Colonic mucosa (tissue), 4 donors: ENCODE data around the gene FYCO1. TPM values are rescaled to one million over a fixed set of nuclear protein-coding genes. Genes with fewer than 3 reads are reported as not detected.

Experiments
- DNase-seq: peaks from one replicate; pipeline ENCODE4 v3.0.0-alpha.2; 2020
- H3K27ac ChIP-seq: fragments of 200-600 bp; one replicate; pipeline ENCODE4 v1.8.0; 2021
- H3K27me3 ChIP-seq: fragments of 200-600 bp; one replicate; pipeline ENCODE4 v1.8.0; 2021
- H3K36me3 ChIP-seq: fragments of 200-600 bp; one replicate; pipeline ENCODE4 v1.8.0; 2021
- H3K4me1 ChIP-seq: fragments of 200-600 bp; one replicate; pipeline ENCODE4 v1.8.0; 2021; ENCODE audit warnings: mild to moderate bottlenecking
- H3K4me3 ChIP-seq: fragments of 200-600 bp; one replicate; pipeline ENCODE4 v1.8.0; 2021
- H3K9ac ChIP-seq, 2 donors: one replicate each; pipeline ENCODE4 v1.7.0; 2013; ENCODE audit warnings: control low read depth in 2 of 2, low read depth in 2 of 2, low read length in 2 of 2
- H3K9me3 ChIP-seq: fragments of 200-600 bp; one replicate; pipeline ENCODE4 v1.8.0; 2021
- CTCF ChIP-seq: fragments of 200-600 bp; IDR thresholded peaks from one replicate; pipeline ENCODE4 v1.8.0; 2022; ENCODE audit warnings: antibody characterized with exemption, mild to moderate bottlenecking
- intact Hi-C: fragments of 100-400 bp; cut with DNase I; formaldehyde crosslinking; loops from one replicate; pipeline ENCODE4 v1.14.1; 2022
- total RNA-seq, 2 donors: library from RNA; stranded (reverse); fragmentation: NEBNext Ultra II Directional in 1 of 2; extraction: Animal tissue kit (Norgen Biotek cat#: 25700) in 1 of 2; gene quantifications; one replicate each; pipeline ENCODE4 v1.2.1, GENCODE V29; 2021
- donor health status: healthy.
- donor health status: DM: no; HTN: no; CAD: no.
- donor health status: DM: no; HTN: no; CAD: no.

Gene FYCO1
- total RNA-seq, 2 donors from 2014 or later = 21.7 to 30.8 TPM

GRCh38 chr3:45871780-45872179 lies 123.8 kb downstream of the FYCO1 start:
- TF ChIP-seq CTCF = no peak
- Histone ChIP-seq H3K9ac (no peak overlapping the region), H3K27ac (no peak overlapping the region), H3K4me3 (no peak overlapping the region), H3K36me3 (no peaks in the 10 kb centered on the region), H3K9me3 (no peaks in the 10 kb centered on the region), H3K27me3 (no peaks in the 10 kb centered on the region), H3K4me1 (no peaks in the 10 kb centered on the region)
- intact Hi-C loops = no loop called here
- no peak for DNase-seq

- Histone ChIP-seq H3K9ac (no peak overlapping the region), H3K9me3 (no peaks in the 10 kb centered on the region), H3K27ac (no peak overlapping the region), H3K36me3 (no peaks in the 10 kb centered on the region), H3K4me3 (no peak overlapping the region), H3K4me1 (no peaks in the 10 kb centered on the region), H3K27me3 (no peaks in the 10 kb centered on the region)
- DNase-seq = no peak
- intact Hi-C loops = no loop called here
- no peak for TF ChIP-seq CTCF
These were observed 125.5 kb downstream of the FYCO1 start for GRCh38 chr3:45870099-45870498.

- Histone ChIP-seq H3K9ac (no peak overlapping the region), H3K27me3 (no peaks in the 10 kb centered on the region), H3K4me3 (no peak overlapping the region), H3K9me3 (no peaks in the 10 kb centered on the region), H3K4me1 (no peaks in the 10 kb centered on the region), H3K36me3 (no peaks in the 10 kb centered on the region), H3K27ac (no peak overlapping the region)
- no peak for TF ChIP-seq CTCF
- DNase-seq = no peak
- intact Hi-C loops = no loop called here
These were observed 126.0 kb downstream of the FYCO1 start for GRCh38 chr3:45869638-45870037.

- H3K36me3 ChIP-seq = no peaks in the 10 kb centered on the region
- H3K9me3 ChIP-seq = no peaks in the 10 kb centered on the region
- DNase-seq = no peak
- no peaks in the 10 kb centered on the region for H3K4me1 ChIP-seq
- no peak overlapping the region for H3K4me3 ChIP-seq
- no peaks in the 10 kb centered on the region for H3K27me3 ChIP-seq
- H3K9ac ChIP-seq = no peak overlapping the region
- intact Hi-C loops = no loop called here
- no peak for TF ChIP-seq CTCF
- H3K27ac ChIP-seq = no peak overlapping the region
These were observed 127.0 kb downstream of the FYCO1 start for GRCh38 chr3:45868650-45869049.

- no peak for TF ChIP-seq CTCF
- H3K36me3 ChIP-seq = no peaks in the 10 kb centered on the region
- H3K27ac ChIP-seq = no peak overlapping the region
- no peaks in the 10 kb centered on the region for H3K9me3 ChIP-seq
- H3K27me3 ChIP-seq = no peaks in the 10 kb centered on the region
- H3K4me3 ChIP-seq = no peak overlapping the region
- DNase-seq = no peak
- no peak overlapping the region for H3K9ac ChIP-seq
- intact Hi-C loops = no loop called here
- no peaks in the 10 kb centered on the region for H3K4me1 ChIP-seq
These were observed 127.4 kb downstream of the FYCO1 start for GRCh38 chr3:45868213-45868612.

Other genes starting within 250 kb of the FYCO1 start
- 1 to 10 TPM; 4.2 to 4.4 TPM for gene SLC6A20, start 199.3 kb downstream of the FYCO1 start, total RNA-seq
- 10 to 100 TPM; 10.5 to 11.4 TPM for gene LZTFL1, start 153.7 kb downstream of the FYCO1 start, total RNA-seq
- under 1 TPM in 1 of 2 donors, not detected in 1; 0.13 TPM for gene CCR9, start 109.3 kb downstream of the FYCO1 start, total RNA-seq
- 1 to 10 TPM; 1.0 to 1.6 TPM for gene CXCR6, start 52.4 kb downstream of the FYCO1 start, total RNA-seq
- under 1 TPM; 0.05 to 0.17 TPM for gene XCR1, start 31.7 kb upstream of the FYCO1 start, total RNA-seq
- gene CCR1, start 212.5 kb upstream of the FYCO1 start, total RNA-seq = 1 to 10 TPM in 1 of 2 donors, under 1 TPM in 1; 0.57 to 6.0 TPM
- not detected for gene CCR3, start 246.6 kb upstream of the FYCO1 start, total RNA-seq